ENCODE measurements around the gene GLCCI1.

Gene GLCCI1

GRCh38 chr7:8134089-8134733, 165.6 kb downstream of the GLCCI1 start:
- no peak for DNase-seq

- no peak for DNase-seq
Measured at GRCh38 chr7:8135417-8135816, 166.8 kb downstream of the GLCCI1 start.

GRCh38 chr7:8136051-8136730, 167.6 kb downstream of the GLCCI1 start:
- no peak for DNase-seq
